ENCODE measurements around the gene GAS7.

DNA sequence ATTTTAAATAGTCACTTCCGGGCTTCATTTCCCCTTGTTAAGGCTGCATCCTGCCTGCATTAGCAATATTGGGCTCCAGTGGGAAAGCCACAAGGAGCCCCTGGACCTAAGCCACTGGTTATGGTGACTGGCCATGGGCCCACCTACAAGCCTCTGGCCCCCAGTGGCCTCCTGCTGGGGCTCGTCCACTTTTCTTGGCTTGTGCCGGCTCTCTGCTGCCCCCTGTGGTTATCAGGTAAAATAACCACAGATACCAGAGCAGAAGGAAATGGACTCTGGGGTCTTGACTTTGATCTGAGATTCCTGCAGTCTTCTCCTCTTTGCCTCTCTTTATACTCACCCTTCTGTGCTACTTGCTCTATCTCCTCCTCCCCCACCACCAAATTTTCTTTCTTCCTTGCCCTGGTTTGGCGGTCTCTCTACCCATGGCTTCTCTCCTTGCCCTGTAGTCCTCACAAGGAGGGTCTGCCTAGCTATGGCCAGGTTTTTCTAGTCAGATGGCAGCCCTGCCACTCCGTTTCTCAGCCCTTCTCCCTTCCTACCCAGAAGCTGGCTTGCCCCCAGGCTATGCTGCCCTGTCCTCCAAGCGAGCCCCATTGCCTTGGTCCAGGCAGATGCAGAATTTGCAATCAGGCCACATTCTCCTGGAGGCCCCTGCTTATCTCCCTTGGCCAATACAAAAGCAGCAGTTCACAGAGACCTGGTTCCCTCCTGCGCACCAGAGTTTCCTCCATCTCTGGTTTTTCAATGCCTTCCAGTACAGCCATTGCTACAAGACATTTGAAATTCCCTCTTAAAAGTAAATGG is 210.4 kb downstream of the GAS7 start:
- no peak for TF ChIP-seq POLR2A (IDR thresholded peaks at IDR 0.05; ENCODE audit: borderline replicate concordance, extremely low read depth, insufficient read depth, insufficient read length)
- no peak for TF ChIP-seq EZH2 (IDR thresholded peaks at IDR 0.05)

All from HCT116 (cell line).